HepG2 (cell line): ENCODE measurements around the gene SNRNP25. TPM values are rescaled to one million over a fixed set of nuclear protein-coding genes. Genes with fewer than 3 reads are reported as not detected.
A peak's percentile ranks its signal among the peaks of the same experiment; 100 is the strongest.

Experiments used
- AGO2 ChIP-seq: fragments of 200-400 bp; formaldehyde crosslinking; optimal IDR thresholded peaks from 2 replicates; pipeline ENCODE3; 2017; ENCODE audit warnings: mild to moderate bottlenecking, low read depth, low read length, moderate library complexity
- HDAC2 ChIP-seq: sonication (generic); formaldehyde crosslinking; IDR thresholded peaks from 2 replicates; pipeline ENCODE4 v1.4.0; 2020; ENCODE audit warnings: missing genetic modification reagents
- HNRNPK ChIP-seq: fragments of 200-400 bp; formaldehyde crosslinking; IDR thresholded peaks from 2 replicates; pipeline ENCODE4 v1.6.1; 2018; ENCODE audit warnings: low read length, low read depth, moderate library complexity, mild to moderate bottlenecking; ENCODE audit not compliant: poor library complexity, severe bottlenecking
- HOXA3 ChIP-seq: sonication (generic); formaldehyde crosslinking; IDR thresholded peaks from 2 replicates; pipeline ENCODE4 v1.5.0; 2020; ENCODE audit warnings: missing genetic modification reagents
- KLF9 ChIP-seq: IDR thresholded peaks from 2 replicates; pipeline ENCODE4 v1.6.1; 2016; ENCODE audit warnings: low read depth
- MTF1 ChIP-seq: sonication (generic); formaldehyde crosslinking; IDR thresholded peaks from 2 replicates; pipeline ENCODE4 v1.5.0; 2020; ENCODE audit warnings: missing genetic modification reagents
- NR2F6 ChIP-seq, 2 experiments: IDR thresholded peaks; 2 replicates each; pipeline ENCODE4 v1.6.1; 2016; ENCODE audit warnings: antibody characterized with exemption in 1 of 2, mild to moderate bottlenecking in 1 of 2
- NRL ChIP-seq: sonication (generic); formaldehyde crosslinking; IDR thresholded peaks from 2 replicates; pipeline ENCODE4 v1.5.0; 2020; ENCODE audit warnings: missing genetic modification reagents, mild to moderate bottlenecking, moderate library complexity, borderline replicate concordance
- ZNF264 ChIP-seq: sonication (generic); formaldehyde crosslinking; IDR thresholded peaks from 2 replicates; pipeline ENCODE4 v1.4.0; 2020; ENCODE audit warnings: missing genetic modification reagents
- polyA plus RNA-seq, 8 experiments: library from polyadenylated mRNA; depleted of rRNA in 3 of 8; stranded (reverse) in 7 of 8; unstranded in 1 of 8; fragments of >200 nt; fragmentation: Illumina TruSeq in 4 of 8; extraction: Trizol in 4 of 8; gene quantifications; 2 replicates each; pipeline versions ENCODE4 v1.2.1 to v1.2.3, GENCODE V29; 2011 to 2016; ENCODE audit warnings: low read depth in 4 of 8, missing spikeins in 1 of 8, mixed read lengths in 1 of 8; ENCODE audit not compliant: insufficient read depth in 1 of 8
- total RNA-seq, 5 experiments: library from RNA; depleted of rRNA; stranded (reverse); fragments of >200 nt; fragmentation: Illumina TruSeq; extraction: Trizol; gene quantifications; 2 replicates each; pipeline ENCODE4 v1.2.3, GENCODE V29; 2016; ENCODE audit warnings: low read depth in 1 of 5
- TF ChIP-seq, protein P1 (sequence below): sonication (generic); formaldehyde crosslinking; conservative IDR thresholded peaks from 2 replicates; pipeline ENCODE4 v1.4.0; 2020; ENCODE audit warnings: missing genetic modification reagents
- TF ChIP-seq, protein P2 (sequence below), 2 experiments: sonication (generic) in 1 of 2; formaldehyde crosslinking in 1 of 2; IDR thresholded peaks; 2 replicates each; pipeline versions ENCODE4 v1.6.1 to v1.9.0; 2014 to 2022; ENCODE audit warnings: antibody characterized with exemption in 1 of 2, borderline replicate concordance in 1 of 2, inconsistent platforms in 1 of 2, low read depth in 1 of 2, missing genetic modification reagents in 1 of 2
- TF ChIP-seq, protein P3 (sequence below): sonication (generic); formaldehyde crosslinking; IDR thresholded peaks from 2 replicates; pipeline ENCODE4 v1.5.0; 2020; ENCODE audit warnings: mild to moderate bottlenecking, missing genetic modification reagents, borderline replicate concordance
- TF ChIP-seq, protein P4 (sequence below): sonication (generic); formaldehyde crosslinking; IDR thresholded peaks from 2 replicates; pipeline ENCODE4 v1.4.0; 2020; ENCODE audit warnings: missing genetic modification reagents

Gene SNRNP25
- total and polyA plus RNA-seq, 2 of the 13 experiments (the other 11 are each of a cell fraction or from before 2014, with no cell fraction given) = 34.1 to 97.4 TPM

GRCh38 chr16:77807-78443 is 24.3 kb downstream of the SNRNP25 start, which contains the start of gene MPG (continued):
- peak; percentile 18; the same call in 1 of the 2 replicates for TF ChIP-seq NRL (CRISPR knock-in tag)
- TF ChIP-seq HNRNPK = peak; percentile 21
- no peak for TF ChIP-seq MTF1
- peak; percentile 56 for TF ChIP-seq HDAC2 (CRISPR knock-in tag)
- TF ChIP-seq AGO2 = peak; percentile 14
- TF ChIP-seq, protein P1, sequence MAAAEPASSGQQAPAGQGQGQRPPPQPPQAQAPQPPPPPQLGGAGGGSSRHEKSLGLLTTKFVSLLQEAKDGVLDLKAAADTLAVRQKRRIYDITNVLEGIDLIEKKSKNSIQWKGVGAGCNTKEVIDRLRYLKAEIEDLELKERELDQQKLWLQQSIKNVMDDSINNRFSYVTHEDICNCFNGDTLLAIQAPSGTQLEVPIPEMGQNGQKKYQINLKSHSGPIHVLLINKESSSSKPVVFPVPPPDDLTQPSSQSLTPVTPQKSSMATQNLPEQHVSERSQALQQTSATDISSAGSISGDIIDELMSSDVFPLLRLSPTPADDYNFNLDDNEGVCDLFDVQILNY = no peak
- TF ChIP-seq, protein P2, sequence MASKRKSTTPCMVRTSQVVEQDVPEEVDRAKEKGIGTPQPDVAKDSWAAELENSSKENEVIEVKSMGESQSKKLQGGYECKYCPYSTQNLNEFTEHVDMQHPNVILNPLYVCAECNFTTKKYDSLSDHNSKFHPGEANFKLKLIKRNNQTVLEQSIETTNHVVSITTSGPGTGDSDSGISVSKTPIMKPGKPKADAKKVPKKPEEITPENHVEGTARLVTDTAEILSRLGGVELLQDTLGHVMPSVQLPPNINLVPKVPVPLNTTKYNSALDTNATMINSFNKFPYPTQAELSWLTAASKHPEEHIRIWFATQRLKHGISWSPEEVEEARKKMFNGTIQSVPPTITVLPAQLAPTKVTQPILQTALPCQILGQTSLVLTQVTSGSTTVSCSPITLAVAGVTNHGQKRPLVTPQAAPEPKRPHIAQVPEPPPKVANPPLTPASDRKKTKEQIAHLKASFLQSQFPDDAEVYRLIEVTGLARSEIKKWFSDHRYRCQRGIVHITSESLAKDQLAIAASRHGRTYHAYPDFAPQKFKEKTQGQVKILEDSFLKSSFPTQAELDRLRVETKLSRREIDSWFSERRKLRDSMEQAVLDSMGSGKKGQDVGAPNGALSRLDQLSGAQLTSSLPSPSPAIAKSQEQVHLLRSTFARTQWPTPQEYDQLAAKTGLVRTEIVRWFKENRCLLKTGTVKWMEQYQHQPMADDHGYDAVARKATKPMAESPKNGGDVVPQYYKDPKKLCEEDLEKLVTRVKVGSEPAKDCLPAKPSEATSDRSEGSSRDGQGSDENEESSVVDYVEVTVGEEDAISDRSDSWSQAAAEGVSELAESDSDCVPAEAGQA (IDR thresholded peaks at IDR 0.05; ENCODE audit: low read depth) = no peak
- TF ChIP-seq, protein P2 (CRISPR knock-in tag; IDR thresholded peaks at IDR 0.05; ENCODE audit: borderline replicate concordance) = 0 out of 2 replicates have a peak, but pooled peaks have one; percentile 31
- TF ChIP-seq, protein P3, sequence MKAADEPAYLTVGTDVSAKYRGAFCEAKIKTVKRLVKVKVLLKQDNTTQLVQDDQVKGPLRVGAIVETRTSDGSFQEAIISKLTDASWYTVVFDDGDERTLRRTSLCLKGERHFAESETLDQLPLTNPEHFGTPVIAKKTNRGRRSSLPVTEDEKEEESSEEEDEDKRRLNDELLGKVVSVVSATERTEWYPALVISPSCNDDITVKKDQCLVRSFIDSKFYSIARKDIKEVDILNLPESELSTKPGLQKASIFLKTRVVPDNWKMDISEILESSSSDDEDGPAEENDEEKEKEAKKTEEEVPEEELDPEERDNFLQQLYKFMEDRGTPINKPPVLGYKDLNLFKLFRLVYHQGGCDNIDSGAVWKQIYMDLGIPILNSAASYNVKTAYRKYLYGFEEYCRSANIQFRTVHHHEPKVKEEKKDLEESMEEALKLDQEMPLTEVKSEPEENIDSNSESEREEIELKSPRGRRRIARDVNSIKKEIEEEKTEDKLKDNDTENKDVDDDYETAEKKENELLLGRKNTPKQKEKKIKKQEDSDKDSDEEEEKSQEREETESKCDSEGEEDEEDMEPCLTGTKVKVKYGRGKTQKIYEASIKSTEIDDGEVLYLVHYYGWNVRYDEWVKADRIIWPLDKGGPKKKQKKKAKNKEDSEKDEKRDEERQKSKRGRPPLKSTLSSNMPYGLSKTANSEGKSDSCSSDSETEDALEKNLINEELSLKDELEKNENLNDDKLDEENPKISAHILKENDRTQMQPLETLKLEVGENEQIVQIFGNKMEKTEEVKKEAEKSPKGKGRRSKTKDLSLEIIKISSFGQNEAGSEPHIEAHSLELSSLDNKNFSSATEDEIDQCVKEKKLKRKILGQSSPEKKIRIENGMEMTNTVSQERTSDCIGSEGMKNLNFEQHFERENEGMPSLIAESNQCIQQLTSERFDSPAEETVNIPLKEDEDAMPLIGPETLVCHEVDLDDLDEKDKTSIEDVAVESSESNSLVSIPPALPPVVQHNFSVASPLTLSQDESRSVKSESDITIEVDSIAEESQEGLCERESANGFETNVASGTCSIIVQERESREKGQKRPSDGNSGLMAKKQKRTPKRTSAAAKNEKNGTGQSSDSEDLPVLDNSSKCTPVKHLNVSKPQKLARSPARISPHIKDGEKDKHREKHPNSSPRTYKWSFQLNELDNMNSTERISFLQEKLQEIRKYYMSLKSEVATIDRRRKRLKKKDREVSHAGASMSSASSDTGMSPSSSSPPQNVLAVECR (CRISPR knock-in tag) = peak; percentile 76; the same call in 1 of the 2 replicates
- TF ChIP-seq ZNF264 (CRISPR knock-in tag) = no peak
- peak; percentile 54 for TF ChIP-seq HOXA3
- TF ChIP-seq KLF9 (CRISPR knock-in tag) = no peak
- TF ChIP-seq NR2F6 (IDR thresholded peaks at IDR 0.05) = no peak
- TF ChIP-seq NR2F6 (CRISPR knock-in tag; IDR thresholded peaks at IDR 0.05) = peak; percentile 21; the same call in 1 of the 2 replicates
- TF ChIP-seq, protein P4, sequence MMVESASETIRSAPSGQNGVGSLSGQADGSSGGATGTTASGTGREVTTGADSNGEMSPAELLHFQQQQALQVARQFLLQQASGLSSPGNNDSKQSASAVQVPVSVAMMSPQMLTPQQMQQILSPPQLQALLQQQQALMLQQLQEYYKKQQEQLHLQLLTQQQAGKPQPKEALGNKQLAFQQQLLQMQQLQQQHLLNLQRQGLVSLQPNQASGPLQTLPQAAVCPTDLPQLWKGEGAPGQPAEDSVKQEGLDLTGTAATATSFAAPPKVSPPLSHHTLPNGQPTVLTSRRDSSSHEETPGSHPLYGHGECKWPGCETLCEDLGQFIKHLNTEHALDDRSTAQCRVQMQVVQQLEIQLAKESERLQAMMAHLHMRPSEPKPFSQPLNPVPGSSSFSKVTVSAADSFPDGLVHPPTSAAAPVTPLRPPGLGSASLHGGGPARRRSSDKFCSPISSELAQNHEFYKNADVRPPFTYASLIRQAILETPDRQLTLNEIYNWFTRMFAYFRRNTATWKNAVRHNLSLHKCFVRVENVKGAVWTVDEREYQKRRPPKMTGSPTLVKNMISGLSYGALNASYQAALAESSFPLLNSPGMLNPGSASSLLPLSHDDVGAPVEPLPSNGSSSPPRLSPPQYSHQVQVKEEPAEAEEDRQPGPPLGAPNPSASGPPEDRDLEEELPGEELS (CRISPR knock-in tag) = peak; percentile 41; the same call in 1 of the 2 replicates
